BE2C (cell line): ENCODE measurements around the gene PHLDA1.

Experiments used
- DNase-seq: peaks from one replicate; pipeline ENCODE4 v3.0.0-alpha.2; 2020
- H3K27me3 ChIP-seq: fragments of 250-450 bp; sonication (Bioruptor Pico); 2 replicates; pipeline ENCODE4 v1.5.1; 2020; ENCODE audit warnings: mild to moderate bottlenecking
- H3K36me3 ChIP-seq: fragments of 250-450 bp; sonication (Bioruptor Pico); 2 replicates; pipeline ENCODE4 v1.5.1; 2020; ENCODE audit warnings: mild to moderate bottlenecking
- H3K4me1 ChIP-seq: fragments of 250-450 bp; sonication (Bioruptor Pico); 2 replicates; pipeline ENCODE4 v1.5.1; 2020
- H3K4me3 ChIP-seq: 2 replicates; pipeline ENCODE4 v1.5.1; 2011; ENCODE audit warnings: low read depth, low read length
- H3K9me3 ChIP-seq: fragments of 250-450 bp; sonication (Bioruptor Pico); 2 replicates; pipeline ENCODE4 v1.5.1; 2020
- CTCF ChIP-seq: IDR thresholded peaks from 2 replicates; pipeline ENCODE4 v1.5.1; 2012; ENCODE audit warnings: mild to moderate bottlenecking, low read depth, low read length

The PHLDA1 gene

GRCh38 chr12:76018672-76019071, 12.9 kb downstream of the PHLDA1 start:
- no peak for TF ChIP-seq CTCF
- Histone ChIP-seq H3K9me3 (no peaks in the 10 kb centered on the region), H3K4me3 (no peak overlapping the region), H3K27me3 (peaks cover 17% of the 10 kb centered on the region), H3K4me1 (peaks cover 7% of the 10 kb centered on the region), H3K36me3 (no peaks in the 10 kb centered on the region)
- no peak for DNase-seq

GRCh38 chr12:76018111-76018510, 13.5 kb downstream of the PHLDA1 start:
- H3K9me3 ChIP-seq: no peaks in the 10 kb centered on the region
- TF ChIP-seq CTCF: no peak
- DNase-seq: no peak
- peaks cover 17% of the 10 kb centered on the region for H3K27me3 ChIP-seq
- H3K4me3 ChIP-seq: no peak overlapping the region
- H3K36me3 ChIP-seq: no peaks in the 10 kb centered on the region
- H3K4me1 ChIP-seq: peaks cover 10% of the 10 kb centered on the region

DNA sequence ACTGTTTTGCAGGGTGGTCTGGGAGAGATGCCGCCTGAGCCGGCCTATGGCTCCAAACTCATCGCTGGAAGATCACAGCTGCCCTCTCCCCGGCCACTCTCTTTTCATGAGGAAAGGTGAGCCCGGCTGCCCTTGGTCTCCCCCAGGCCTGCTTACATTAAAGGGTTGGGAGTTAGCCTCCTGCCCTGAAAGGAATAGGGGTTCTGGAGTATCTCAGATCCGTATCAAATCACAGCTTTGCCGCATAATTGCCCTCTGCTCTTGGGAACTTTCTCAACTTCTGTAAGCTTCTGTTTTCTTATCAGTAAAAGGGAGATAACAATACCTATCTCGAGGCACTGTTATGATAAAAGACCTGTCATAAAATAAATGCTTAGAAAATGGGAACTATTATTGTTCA, 17.6 kb downstream of the PHLDA1 start:
- Histone ChIP-seq H3K36me3 (no peaks in the 10 kb centered on the region), H3K27me3 (peaks cover 17% of the 10 kb centered on the region), H3K4me3 (no peak overlapping the region), H3K9me3 (no peaks in the 10 kb centered on the region), H3K4me1 (peaks cover 10% of the 10 kb centered on the region)
- TF ChIP-seq CTCF: no peak
- peak; percentile 70 for DNase-seq

- H3K9me3 ChIP-seq: no peaks in the 10 kb centered on the region
- DNase-seq: no peak
- H3K36me3 ChIP-seq: no peaks in the 10 kb centered on the region
- no peak for TF ChIP-seq CTCF
- H3K4me1 ChIP-seq: peaks cover 10% of the 10 kb centered on the region
- peaks cover 17% of the 10 kb centered on the region for H3K27me3 ChIP-seq
- no peak overlapping the region for H3K4me3 ChIP-seq
Measured at GRCh38 chr12:76013603-76014002, 18.0 kb downstream of the PHLDA1 start.

DNA sequence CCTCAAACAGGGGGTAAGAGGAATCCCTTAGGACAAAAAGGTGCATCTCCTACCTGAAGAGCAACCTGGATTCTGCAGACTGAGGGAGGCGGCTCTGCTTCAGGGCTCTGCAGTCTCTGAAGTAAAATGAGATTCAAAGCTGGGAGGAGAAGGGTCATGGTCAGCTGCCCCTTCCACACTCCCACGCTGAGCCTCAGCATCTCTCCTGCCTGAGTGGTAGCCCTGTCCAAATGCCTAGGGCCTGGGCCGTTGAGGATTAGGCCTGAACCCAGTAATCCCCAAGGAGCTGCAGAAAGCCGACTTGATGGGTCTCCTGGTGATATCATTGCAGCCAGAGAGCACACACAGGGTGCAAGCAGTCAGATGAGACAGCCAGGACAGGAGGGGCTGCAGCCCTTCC, 18.9 kb downstream of the PHLDA1 start:
- Histone ChIP-seq H3K4me3 (no peak overlapping the region), H3K9me3 (no peaks in the 10 kb centered on the region), H3K36me3 (no peaks in the 10 kb centered on the region), H3K27me3 (peaks cover 17% of the 10 kb centered on the region), H3K4me1 (peaks cover 10% of the 10 kb centered on the region)
- no peak for DNase-seq
- no peak for TF ChIP-seq CTCF

DNA sequence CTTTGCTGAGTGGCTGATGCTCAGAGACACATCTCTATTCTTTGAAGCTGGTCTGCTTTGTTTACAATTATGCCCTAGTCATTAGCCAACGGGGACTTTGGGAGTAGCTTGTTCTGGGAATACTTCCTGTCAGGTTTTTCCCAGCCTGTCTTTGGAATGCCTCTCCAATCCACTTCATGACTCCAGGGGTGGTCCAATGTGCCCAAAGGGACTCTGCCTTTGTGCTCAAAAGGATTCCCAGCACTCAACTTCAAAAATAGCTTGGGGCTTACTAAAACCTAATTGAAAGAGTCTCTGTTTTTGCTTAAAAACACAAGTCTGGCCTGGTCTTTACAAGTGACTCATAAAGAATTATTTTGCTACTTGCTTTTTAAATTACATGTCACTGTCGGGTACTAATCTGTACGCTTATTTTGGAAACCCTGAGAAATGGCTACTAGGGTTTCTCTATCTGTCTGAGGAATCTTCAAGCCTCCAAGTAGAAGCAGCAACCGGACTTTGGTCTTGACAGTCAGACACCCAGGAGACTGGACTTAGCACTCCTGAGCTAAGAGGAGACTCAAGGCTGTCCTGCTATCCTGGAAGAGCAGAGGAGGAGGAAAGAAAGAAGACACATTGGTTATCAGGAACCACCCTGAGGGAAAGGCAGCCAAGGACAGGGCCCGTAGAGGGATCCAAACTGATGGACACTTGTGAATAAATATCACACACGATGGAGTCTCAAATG, 20.7 kb downstream of the PHLDA1 start:
- no peaks in the 10 kb centered on the region for H3K36me3 ChIP-seq
- H3K4me1 ChIP-seq: peaks cover 10% of the 10 kb centered on the region
- DNase-seq: no peak
- no peak for TF ChIP-seq CTCF
- no peaks in the 10 kb centered on the region for H3K9me3 ChIP-seq
- H3K27me3 ChIP-seq: peaks cover 12% of the 10 kb centered on the region
- no peak overlapping the region for H3K4me3 ChIP-seq
